HG03039 (cell line): ENCODE measurements around the gene EPHA3.

Source experiments
- ATAC-seq: cut with Tn5 transposase; IDR thresholded peaks from one replicate; pipeline ENCODE4 v1.9.1; 2021; ENCODE audit warnings: mild to moderate bottlenecking, moderate library complexity; ENCODE audit not compliant: unreplicated experiment

EPHA3 gene

DNA sequence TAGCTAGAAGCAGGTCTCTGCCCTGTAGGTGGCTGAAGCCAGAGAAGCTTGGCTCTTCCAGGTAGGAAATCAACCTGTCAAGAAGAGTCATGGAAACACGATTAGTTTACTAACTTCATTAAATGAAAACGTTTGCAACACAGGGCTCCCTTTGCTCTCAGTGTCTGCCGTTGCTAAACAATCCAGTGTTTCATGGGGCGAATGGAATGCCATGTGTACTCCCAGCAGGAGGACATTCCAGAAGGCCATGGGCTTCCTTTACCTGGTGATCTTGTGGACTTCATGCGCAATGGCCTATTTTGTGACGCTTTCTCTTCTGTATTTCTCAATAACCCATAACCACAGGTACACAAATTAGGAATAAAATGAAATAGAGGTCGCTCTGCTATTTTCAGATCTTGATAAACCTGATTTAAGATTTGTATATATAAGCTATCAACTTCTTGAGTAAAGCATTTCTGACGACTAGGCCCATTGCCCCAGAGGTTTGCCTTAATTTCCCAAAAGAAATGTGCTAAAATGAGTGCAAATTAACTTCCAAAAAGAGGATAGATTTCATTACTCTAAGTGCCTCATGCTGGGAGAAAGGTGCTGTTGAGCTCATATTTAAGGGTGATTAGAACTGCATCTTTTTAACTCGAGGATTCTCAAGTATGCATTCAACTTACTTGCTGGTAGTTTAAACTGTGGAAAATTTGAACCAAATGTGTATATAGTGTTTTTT is 171.0 kb downstream of the EPHA3 start:
- no peak for ATAC-seq

DNA sequence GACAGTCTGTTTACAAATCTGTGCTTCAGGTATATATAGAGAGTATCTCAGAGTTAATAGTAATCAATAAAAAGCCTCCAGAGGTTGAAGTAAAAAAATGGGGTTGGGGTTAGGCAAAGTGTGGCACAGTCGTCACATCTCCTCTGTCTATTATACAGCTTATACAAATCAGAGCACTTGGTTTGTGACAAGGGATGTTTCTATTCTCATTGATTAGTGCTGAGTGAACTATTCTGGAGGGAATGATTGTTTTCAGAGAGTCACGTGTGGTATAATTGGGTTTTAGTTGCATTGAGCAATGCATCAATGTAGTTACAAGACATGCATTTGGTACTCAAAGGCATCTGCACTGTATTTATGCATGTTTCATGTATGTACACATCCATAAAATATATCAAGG is 172.9 kb downstream of the EPHA3 start:
- ATAC-seq = no peak

DNA sequence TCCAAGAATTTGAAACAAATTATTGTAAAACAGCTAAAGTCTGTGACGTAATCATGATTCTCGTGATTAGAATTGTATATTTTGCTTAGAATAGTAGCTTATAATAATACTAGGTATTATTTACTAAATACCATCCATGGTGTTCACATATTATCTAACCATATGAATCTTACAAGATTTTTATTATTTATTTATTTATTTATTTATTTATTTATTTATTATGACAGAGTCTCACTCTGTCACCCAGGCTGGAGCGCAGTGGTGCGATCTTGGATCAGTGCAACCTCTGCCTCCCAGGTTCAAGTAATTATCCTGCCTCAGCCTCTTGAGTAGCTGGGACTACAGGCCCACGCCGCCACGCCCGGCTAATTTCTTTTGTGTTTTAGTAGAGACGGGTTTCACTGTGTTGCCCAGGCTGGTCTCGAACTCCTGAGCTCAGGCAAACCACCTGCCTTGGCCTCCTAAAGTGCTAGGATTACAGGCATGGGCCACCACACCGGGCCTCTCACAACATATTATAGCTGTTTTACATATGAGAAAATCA is 173.5 kb downstream of the EPHA3 start:
- no peak for ATAC-seq

DNA sequence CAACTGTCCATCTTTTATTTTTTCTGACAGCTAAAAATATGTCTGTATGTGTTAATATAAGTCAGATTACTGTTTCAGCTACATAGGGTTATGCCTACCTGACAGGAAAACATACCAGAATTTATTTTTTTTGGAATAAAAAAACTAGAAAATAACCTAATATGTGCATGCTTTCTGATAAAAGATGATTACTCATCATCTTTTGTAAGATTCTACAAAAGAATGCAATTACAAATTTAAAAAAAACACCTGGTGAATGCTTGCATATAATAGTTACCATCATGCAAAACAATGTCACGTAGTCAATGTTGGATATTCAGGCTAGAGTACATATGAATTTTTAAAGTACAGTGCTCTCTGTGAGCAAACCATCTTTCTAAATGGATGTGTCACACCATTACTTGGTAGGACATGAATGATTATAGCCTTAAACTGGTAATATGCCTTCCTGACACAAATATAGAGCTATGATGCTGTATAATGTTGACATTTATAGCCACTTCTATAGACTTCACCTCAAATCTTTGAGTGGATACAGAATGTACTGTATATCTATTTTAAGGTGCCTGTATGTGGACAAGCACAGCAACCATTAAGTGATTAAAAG is 180.6 kb downstream of the EPHA3 start:
- ATAC-seq = no peak

DNA sequence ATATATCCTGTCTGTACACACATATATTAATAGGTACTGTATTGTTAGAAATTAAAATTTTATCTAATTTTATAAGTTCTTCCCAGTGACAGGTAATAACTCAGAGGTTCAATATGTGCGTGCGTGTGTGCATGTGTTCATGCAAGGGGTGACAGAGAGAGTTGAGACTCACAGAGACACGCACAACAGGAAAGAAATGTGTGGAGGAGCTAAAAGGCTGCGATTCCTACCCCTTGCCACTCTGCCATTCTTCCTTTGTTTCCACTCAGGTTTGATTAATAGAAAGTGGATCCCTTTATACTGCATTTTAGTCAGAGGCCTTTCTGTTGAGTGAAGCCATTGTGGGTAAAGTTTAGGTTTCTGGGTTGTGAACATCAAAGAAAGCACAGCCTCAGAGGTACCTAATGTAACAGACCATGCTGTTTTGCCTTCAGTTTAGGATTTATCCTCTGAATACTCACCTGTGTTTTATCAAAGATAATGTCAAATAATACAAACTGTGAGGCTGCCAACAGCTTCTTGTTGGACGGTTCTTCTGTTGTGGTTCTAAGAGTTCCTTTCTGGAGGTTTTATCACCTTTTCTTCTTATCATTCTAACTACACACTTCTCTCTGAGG is 182.3 kb downstream of the EPHA3 start:
- ATAC-seq = no peak

DNA sequence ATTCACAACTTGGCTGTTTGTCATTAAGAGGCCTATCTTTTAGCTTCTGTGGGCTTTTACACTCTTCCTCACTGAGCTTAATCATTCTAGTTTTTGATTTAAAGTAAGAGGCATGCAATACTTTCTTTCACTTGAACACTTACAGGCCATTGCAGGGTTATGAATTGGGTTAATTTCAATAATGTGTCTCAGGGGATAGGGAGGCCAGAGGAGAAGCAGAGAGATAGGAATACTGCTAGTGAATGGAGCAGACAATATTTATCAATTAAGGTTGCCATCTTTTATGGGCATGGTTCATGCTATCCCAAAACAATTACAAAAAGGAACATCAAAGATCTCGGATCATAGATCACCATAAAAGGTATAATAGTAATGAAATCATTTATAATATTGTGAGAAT is 189.8 kb downstream of the EPHA3 start:
- ATAC-seq = no peak

DNA sequence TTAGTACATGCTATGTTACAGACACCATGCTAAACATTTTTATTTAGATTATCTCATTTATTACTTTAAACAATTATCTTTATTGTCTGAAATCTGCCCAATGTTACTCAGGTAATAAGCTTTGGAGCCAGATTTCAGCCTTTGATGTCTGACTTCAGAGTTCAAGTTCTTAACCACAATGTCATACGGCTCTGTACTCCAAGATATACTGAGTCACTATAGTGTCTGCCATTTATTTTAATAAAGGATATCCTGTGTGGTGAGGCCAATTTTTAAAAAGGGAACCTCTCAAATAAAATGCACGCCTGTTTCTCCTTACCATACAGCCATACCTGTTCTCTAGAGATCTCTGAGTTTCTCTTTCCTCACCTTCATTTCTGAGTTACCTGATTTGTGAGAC is 193.1 kb downstream of the EPHA3 start:
- no peak for ATAC-seq

DNA sequence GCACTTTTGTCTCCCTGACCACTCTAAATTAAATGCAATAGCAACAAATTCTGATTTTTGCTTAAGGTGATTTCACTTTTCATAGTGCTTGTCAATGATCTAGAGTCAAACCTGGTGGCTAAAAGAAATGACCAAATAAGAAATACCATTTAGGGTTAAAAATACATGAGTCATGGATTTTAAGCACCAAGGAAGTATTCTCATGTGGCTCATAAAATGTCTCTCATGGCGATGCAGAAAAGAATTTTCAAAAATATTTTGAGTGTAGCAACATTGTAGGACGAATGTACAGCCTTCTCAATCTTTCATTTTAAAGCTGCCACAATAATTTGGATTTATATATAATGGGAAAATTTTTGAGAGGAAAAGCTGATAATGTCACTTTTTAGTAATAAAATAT is 193.6 kb downstream of the EPHA3 start:
- no peak for ATAC-seq

DNA sequence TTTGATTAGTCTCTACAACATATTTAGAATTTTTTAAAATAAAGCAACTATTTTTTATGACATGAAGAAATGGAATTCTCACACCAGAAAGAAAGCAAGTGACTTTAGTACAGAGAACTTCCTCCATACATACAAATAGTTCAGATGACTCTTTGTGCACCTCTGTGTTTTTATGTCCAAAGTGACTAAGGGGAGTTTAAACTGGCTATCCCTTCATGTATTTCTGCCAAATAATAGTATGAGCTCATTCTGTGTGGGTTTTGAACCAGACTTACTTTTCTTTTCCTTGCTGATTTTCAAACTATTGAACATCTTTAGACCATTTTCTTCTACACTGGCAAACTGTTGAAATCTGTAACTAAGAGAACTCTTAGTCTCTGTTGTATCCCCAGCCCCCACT is 196.3 kb downstream of the EPHA3 start:
- ATAC-seq = no peak

DNA sequence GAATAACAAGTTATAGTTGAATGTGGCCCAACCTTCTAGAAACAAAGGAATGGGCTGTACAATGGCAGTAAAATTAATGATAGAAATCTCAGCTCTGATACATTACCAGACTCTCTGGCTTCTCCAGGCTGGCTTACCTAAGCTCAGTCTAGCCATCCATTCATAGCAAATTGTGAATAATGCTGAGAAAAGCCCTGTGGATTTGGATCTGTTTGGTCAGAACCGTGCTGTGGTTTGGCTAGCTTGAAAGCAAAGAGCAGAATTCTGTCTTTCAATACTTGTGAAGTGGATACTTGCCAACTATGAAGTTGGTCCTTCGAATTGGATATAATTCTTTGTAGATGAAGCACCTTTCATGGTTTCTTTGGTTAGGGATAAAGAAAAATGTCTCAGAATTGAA is 199.1 kb downstream of the EPHA3 start:
- ATAC-seq = no peak

DNA sequence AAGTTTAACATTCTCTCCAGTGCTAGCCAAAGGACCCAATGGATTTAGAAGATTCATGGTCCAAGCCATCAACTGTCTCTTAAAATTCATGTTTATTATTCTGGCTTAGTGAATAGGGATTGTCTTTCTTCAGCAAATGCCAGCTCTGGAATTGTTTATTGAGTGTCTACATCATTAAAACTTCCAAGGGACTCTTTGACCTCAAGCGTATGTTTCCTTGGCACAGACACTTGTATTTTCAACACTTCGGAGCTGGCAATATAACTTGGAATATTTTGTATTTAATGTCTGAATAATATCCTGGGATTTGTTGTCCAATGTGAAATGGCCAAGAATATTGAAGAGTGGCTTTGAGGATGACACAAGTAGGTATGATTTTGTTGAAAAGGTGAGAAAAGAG is 204.2 kb downstream of the EPHA3 start:
- no peak for ATAC-seq

DNA sequence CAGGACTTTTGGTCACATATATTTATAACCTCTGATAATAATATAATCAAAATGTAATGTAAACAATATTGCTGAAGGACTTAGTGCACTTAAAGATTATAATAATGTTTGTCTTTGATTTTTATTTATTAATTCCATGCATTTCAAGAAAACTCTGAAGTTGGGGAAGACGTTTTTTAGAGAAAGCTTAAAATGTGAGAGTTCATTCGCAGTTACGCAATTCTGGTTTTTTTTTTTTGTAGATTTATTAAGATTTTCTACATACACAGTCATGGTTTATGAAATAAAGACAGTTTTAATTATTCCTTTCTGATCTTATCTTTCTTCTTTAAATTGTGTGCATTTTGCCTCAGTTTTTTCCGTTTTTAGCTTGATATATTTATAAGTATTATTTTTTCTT is 204.7 kb downstream of the EPHA3 start:
- ATAC-seq = no peak

DNA sequence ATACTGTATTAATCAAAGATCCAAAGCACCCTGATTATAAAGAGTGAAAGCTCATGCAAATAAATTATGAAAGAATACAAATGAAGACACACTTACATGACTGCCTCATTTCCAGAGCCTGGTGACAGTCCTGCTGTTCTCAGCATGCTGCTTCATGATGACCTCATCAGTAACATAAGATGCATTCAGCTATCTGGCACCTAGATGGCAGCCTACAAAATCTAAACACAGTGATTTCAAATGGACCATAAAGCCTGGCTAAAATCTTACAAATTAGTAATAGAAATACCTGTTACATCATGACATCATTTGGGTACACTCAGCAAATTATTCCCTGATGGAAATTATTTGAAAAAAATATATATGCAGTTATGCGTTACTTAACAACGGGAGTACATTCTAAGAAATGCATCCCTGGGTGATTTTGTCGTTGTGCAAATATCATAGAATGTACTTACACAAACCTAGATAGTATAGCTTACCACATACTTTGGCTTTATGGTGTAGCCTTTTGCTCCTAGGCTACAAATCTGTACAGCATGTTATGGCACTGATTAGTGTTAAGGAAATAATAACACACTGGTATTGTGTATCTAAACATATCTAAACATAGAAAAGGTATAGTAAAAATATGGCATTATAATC is 207.2 kb downstream of the EPHA3 start:
- ATAC-seq = no peak

DNA sequence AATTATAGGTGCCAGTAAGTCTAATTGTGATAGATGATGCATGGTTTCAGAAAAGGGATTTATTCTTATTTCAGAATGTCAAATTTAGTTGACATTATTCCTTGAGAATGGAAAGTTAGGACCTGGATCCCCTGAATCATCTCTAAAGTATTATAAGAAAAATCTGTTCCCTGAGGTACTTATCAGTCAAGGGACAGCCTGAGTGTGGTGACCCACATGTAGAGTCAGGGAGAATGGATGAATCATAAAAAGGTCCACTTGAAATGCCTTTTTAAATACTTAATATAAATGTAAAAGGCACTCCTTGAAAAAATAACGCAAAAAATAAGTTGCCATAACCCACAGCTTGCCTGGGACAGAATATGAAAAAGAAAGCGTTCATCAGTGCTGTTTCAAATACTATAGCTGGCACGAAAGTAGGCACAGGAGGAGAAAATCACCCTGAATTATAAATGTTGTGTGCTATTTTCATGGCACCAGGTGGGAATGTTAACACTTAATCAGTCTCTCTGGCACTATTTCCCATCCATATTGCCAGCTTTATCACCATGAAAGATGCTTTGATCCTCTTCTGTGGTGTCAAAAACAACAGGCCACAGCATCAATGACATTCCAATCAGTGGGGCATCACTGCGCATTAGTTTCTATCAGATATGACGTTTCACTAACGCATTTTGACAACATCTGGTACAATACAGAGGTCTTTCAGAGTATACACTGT is 208.5 kb downstream of the EPHA3 start:
- ATAC-seq = no peak

DNA sequence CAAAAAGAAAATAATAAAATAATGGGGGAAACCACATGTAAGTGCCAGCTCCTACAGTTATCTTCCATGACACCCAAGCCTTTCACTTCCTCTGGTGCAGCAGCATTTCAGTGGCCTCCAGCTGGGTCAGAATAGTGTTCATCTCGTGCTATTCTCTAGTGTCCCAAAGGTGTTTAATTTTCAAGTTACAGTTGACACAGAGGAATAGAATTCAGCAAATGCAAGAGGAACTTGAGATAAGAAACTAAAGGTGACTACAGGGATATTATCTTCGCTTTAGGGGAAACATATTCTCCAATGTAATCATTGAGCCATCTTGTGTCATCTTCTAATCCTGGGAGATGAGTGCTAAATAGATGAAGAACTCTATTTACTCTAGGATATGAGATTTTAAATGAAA is 212.8 kb downstream of the EPHA3 start:
- ATAC-seq = no peak

DNA sequence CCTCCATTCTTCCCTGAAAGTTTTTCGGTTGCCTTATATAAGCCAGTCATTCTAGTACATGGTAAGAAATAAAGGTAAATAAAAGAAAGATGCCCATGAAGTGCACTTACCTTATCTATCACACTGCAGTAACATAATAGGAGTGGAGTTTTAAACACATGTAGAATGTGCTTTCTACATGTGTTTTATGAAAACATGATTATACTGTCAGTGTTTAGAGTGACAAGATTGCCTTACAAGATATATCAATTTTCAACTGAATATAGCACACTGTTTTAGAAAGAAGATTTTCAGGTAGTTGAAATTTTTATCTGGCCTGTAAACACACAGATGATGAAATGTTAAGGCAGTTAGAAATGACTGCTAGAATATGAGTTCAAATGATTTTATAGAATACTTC is 219.6 kb downstream of the EPHA3 start:
- ATAC-seq = no peak

DNA sequence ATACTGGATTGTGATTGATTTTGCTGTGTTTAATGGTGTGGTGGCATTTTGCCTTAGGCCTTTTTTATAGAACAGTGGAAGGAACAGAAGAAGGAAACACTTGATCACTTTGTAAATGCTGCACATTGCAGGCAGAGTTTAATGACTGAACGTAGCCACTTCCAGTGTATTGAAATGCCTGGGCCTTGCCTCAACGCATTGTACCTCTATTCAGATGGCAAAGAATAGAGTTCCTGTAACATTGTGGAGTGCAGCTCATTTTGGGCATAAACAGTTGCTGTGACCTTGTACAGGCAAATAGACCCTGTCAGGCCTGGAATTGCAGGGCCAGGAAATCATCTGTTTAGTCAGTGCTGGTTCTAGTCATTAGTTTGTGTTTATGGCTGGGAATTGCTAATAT is 225.0 kb downstream of the EPHA3 start:
- ATAC-seq = no peak

DNA sequence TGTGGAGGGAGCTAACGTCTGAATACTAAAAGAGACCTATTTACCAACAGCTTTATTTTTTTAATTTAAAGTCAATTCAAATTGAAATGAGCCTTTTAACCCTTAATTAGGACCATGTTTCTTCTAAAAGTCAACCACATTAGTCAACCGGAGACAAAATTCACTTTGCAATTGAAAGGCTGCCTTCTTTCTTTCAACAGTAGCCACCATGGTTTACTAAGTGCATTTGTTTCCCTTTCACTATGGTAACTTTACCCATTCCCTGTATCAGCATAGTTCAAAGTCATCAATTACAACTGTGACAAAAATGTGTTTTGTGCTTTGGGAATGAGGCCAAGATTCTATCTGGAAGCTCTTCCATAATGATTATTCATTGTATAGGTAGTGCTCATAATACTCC is 225.4 kb downstream of the EPHA3 start:
- ATAC-seq = no peak

DNA sequence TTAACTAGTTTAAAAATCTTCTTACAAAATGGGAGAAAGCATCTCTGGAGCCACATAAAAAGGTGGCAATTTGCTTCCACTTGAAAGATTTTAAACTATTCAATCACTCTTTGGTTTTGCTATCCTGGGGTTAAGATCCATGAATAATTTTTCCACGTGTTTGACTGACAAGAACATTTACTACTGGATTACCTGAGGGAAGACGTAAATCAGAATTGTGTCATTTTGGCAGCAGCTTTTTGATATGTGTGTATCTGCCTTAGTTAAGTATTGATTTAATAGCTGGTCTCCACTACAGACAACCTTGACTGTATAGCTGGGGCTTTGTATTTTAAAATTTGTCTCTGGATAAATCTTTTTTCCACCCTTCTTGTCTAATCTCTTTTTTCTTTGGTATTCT is 228.3 kb downstream of the EPHA3 start:
- no peak for ATAC-seq

DNA sequence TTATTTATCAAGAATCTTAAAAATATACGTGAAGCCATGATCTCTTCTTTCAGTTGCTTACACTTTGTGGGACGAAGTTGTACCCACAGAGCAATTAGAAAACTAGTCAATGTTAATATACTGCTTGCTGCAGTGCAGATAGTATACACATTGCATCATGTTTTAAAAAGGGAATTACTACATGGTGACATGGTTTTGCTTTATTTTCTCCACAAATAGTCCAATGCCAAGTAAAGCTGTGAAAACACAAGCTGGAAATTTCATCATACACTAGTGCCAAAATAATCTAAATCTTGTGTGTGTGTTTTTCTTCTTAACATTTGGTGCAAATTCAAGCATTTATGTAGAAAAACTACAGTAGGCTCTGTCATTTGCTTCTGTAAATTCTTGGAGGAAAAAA is 233.0 kb downstream of the EPHA3 start:
- no peak for ATAC-seq

DNA sequence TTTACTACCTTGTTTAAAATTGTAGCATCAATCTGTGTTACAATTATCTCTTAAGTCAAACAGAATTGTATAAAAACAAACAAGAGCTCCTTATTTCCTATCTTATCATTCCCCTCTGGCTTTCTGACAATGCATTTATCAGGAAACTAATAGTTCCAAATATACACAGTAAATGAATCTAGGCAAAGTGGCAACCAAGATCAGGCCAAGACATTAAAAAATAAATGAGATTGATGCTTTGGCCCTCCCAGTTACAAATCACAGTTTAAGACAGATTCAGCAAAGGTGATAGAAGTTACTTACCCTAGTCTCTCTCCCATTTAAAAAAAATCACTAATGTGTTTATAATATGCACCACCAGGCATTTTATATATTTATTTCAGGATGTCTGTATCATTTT is 236.7 kb downstream of the EPHA3 start:
- ATAC-seq = no peak
